NCI-H1930 (cell line): Measurements from ENCODE around the gene R3HDM4.
"Not testable (repeated sequence)": the region's sequence is repeated elsewhere in the genome, so short reads cannot be mapped to it uniquely, and the experiment has no call there.

Source experiments
- DNase-seq, 2 experiments: peaks; one replicate each; lab custom pipeline; 2025; lab: John Stamatoyannopoulos, UW

Gene R3HDM4

DNA sequence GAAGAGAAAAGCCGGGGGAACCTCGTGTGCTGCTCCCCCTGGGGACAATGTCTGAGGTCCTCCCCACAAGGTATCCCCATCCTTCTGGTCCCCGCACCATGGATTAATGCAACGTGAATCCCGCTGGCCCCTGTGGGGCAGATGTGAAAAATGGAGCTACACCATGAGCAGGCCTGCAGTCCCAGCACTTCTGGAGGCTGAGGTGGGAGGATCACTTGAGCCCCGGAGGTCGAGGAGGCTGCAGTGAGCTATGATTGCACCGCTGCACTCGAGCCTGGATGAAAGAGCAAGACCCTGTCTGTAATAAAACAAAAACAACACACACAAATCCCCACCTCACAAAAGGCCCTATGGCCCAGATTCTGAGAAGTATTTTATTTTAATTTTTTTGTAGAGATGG is 54.7 kb downstream of the R3HDM4 start:
- DNase-seq = no peak

- DNase-seq = peak in 1 of 2 experiments; percentile 18
These were observed 57.4 kb downstream of the R3HDM4 start for GRCh38 chr19:855566-856120.

DNA sequence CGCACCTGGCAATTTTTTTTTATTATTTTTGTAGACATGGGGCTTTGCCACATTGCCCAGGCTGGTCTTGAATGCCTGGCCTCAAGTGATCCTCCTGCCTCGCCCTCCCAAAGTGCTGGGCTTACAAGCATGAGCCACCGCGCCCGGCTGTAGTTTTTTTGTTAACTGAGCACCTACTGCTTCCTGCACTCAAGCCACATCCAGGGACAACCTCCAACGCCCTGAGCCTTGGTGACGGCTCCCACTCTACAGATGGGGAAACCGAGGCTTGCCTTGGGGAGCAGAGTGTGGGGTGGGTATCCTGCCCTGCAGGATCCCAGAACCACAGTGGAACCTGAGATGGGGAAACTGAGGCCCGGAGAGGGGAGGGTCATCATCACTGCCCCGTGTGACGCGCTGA is 57.9 kb downstream of the R3HDM4 start:
- DNase-seq = no peak

DNA sequence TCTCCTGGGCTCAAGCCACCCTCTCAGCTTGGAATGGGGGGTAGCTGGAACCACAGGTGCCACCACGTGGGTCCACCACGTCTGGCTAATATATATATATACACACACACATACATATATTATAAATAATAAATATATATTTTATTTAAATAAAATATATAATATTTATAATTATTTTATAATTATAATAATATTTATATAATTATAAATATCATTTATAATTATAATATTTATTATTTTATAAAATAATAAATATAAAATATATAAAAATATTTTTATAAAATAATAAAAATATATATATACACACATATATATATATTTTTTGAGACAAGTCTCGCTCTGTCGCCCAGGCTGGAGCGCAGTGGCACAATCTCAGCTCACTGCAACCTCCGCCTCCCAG is 58.5 kb downstream of the R3HDM4 start:
- DNase-seq = no peak

DNA sequence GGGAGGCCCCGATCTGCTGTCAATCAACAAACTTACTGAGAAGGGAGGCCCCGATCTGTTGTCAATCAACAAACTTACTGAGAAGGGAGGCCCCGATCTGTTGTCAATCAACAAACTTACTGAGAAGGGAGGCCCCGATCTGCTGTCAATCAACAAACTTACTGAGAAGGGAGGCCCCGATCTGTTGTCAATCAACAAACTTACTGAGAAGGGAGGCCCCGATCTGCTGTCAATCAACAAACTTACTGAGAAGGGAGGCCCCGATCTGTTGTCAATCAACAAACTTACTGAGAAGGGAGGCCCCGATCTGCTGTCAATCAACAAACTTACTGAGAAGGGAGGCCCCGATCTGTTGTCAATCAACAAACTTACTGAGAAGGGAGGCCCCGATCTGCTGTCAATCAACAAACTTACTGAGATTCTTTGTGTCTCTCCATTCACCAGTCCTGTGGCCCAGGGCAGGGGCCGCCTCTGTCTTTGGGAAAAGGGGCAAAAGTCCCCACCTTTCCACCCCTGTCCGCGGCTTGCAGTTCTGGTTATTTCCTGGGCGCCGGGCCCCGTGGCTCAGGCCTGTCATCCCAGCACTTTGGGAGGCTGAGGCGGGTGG is 59.3 kb downstream of the R3HDM4 start:
- not testable (repeated sequence) for DNase-seq

- DNase-seq = no peak
These were observed 59.9 kb downstream of the R3HDM4 start for GRCh38 chr19:853014-853585.

DNA sequence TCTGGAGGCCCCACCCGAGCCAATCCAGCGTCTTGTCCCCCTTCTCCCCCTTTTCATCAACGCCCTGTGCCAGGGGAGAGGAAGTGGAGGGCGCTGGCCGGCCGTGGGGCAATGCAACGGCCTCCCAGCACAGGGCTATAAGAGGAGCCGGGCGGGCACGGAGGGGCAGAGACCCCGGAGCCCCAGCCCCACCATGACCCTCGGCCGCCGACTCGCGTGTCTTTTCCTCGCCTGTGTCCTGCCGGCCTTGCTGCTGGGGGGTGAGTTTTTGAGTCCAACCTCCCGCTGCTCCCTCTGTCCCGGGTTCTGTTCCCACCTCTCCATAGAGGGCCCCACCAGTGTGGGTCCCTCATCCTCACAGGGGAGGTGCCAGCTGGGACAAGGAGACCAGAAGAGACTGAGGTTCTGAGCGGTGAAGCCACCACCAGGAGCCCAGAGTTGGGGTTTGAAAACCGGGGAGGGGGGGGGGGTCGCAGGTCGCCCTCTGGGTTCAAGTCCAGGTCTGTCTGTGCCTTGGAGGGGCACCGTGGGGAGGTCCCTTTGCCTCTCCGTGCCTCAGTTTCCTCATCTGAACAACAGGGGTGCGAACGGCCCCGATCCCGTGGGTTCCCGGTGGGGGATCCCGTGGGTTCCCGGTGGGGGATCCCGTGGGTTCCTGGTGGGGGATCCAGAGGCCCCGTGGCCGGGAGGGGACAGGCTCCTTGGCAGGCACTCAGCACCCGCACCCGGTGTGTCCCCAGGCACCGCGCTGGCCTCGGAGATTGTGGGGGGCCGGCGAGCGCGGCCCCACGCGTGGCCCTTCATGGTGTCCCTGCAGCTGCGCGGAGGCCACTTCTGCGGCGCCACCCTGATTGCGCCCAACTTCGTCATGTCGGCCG is 60.6 kb downstream of the R3HDM4 start, which contains the start of gene ELANE:
TSS of gene ELANE (plus strand) at position 168 of the 878 bp plus-strand sequence. CDS start at position 194, 26 bp downstream.
- no peak for DNase-seq

DNA sequence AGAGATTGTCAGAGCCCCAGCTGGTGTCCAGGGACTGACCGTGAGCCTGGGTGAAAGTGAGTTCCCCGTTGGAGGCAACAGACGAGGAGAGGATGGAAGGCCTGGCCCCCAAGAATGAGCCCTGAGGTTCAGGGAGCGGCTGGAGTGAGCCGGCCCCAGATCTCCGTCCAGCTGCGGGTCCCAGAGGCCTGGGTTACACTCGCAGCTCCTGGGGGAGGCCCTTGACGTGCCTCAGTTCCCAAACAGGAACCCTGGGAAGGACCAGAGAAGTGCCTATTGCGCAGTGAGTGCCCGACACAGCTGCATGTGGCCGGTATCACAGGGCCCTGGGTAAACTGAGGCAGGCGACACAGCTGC is 62.1 kb downstream of the R3HDM4 start:
- DNase-seq = no peak

GRCh38 chr19:850221-850978 is 62.6 kb downstream of the R3HDM4 start:
- peak in 1 of 2 experiments; percentile 66 for DNase-seq

GRCh38 chr19:849195-849594 is 63.8 kb downstream of the R3HDM4 start:
- DNase-seq = not testable (repeated sequence)

- DNase-seq = no peak
These were observed 64.6 kb downstream of the R3HDM4 start for GRCh38 chr19:848386-848921.
